ENCODE measurements around the gene HCFC1.
"Not testable (repeated sequence)": the region's sequence is repeated elsewhere in the genome, so short reads cannot be mapped to it uniquely, and the experiment has no call there.

Gene HCFC1

DNA sequence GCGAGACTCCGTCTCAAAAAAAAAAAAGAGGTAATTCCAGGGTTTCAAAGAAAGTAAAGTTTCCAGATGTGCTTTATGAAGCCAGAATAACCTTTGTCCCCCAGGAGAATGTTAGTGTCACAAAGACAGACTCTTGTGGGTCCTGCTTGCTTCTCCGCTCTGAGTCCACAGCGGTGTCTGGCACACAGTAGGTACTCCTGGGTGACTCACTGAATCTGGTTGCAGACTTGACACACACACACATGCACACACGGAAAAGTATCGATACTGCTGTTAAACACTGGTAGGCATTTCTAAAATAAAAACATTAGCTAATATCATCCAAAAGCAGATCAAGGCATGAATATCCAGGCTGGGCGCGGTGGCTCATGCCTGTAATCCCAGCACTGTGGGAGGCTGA, 23.9 kb upstream of the HCFC1 start:
- no peak overlapping the region for H3K4me2 ChIP-seq (ENCODE audit: insufficient read depth, low read length)
- DNase-seq (no peak), ATAC-seq (ENCODE audit: insufficient read depth, low read depth) (no peak)
- H3K9me3 ChIP-seq (ENCODE audit: insufficient read depth, low read length, severe bottlenecking), result no peaks in the 10 kb centered on the region
- H4K20me1 ChIP-seq (ENCODE audit: insufficient read depth, low read length), result no peaks in the 10 kb centered on the region
- H3K27ac ChIP-seq (ENCODE audit: low read length), result no peak overlapping the region
- H3K9ac ChIP-seq (ENCODE audit: low read depth, low read length), result no peak overlapping the region
- no peaks in the 10 kb centered on the region for H3K4me1 ChIP-seq (ENCODE audit: insufficient read depth, low read length)
- no peaks in the 10 kb centered on the region for H3K79me2 ChIP-seq (ENCODE audit: insufficient read depth, low read length)
- H2AFZ ChIP-seq (ENCODE audit: low read depth, low read length), result no peak overlapping the region
- H3K4me3 ChIP-seq (ENCODE audit: low read depth in 1 of 2, low read length in 2 of 2), result no peak overlapping the region
- H3K27me3 ChIP-seq (ENCODE audit: insufficient read depth, low read length, poor library complexity), result no peaks in the 10 kb centered on the region
- TF ChIP-seq, protein P1, sequence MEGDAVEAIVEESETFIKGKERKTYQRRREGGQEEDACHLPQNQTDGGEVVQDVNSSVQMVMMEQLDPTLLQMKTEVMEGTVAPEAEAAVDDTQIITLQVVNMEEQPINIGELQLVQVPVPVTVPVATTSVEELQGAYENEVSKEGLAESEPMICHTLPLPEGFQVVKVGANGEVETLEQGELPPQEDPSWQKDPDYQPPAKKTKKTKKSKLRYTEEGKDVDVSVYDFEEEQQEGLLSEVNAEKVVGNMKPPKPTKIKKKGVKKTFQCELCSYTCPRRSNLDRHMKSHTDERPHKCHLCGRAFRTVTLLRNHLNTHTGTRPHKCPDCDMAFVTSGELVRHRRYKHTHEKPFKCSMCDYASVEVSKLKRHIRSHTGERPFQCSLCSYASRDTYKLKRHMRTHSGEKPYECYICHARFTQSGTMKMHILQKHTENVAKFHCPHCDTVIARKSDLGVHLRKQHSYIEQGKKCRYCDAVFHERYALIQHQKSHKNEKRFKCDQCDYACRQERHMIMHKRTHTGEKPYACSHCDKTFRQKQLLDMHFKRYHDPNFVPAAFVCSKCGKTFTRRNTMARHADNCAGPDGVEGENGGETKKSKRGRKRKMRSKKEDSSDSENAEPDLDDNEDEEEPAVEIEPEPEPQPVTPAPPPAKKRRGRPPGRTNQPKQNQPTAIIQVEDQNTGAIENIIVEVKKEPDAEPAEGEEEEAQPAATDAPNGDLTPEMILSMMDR (IDR thresholded peaks at IDR 0.05; ENCODE audit: borderline replicate concordance, extremely low read depth, low read length, poor library complexity, severe bottlenecking), result no peak
- TF ChIP-seq EZH2 (IDR thresholded peaks at IDR 0.05; ENCODE audit: borderline replicate concordance, low read depth, low read length, severe bottlenecking), result no peak
- no peaks in the 10 kb centered on the region for H3K36me3 ChIP-seq (ENCODE audit: insufficient read depth, low read length)

DNA sequence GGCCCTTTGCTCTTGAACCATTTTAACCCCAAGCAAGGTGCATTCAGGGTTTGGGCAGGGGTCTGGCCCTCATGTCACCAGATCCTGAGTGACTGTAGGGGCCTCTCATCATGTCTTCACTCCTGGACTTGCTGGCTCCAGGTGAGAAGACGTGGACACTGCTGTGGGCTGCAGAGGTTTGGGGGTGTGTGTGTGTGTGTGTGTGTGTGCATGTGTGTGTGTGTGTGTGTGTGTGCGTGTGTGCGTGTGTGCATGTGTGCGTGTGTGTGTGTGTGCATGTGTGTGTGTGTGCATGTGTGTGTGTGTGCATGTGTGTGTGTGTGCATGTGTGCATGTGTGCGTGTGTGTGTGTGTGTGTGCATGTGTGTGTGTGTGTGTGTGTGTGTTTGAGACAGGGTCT, 22.8 kb upstream of the HCFC1 start:
- H3K4me1 ChIP-seq (ENCODE audit: insufficient read depth, low read length); H3K36me3 ChIP-seq (ENCODE audit: insufficient read depth, low read length); H4K20me1 ChIP-seq (ENCODE audit: insufficient read depth, low read length); ATAC-seq (ENCODE audit: insufficient read depth, low read depth); H3K4me2 ChIP-seq (ENCODE audit: insufficient read depth, low read length); H3K27me3 ChIP-seq (ENCODE audit: insufficient read depth, low read length, poor library complexity); H3K4me3 ChIP-seq (ENCODE audit: low read depth in 1 of 2, low read length in 2 of 2); H3K9me3 ChIP-seq (ENCODE audit: insufficient read depth, low read length, severe bottlenecking); H3K9ac ChIP-seq (ENCODE audit: low read depth, low read length); DNase-seq; H2AFZ ChIP-seq (ENCODE audit: low read depth, low read length); H3K27ac ChIP-seq (ENCODE audit: low read length); H3K79me2 ChIP-seq (ENCODE audit: insufficient read depth, low read length): not testable (repeated sequence)

DNA sequence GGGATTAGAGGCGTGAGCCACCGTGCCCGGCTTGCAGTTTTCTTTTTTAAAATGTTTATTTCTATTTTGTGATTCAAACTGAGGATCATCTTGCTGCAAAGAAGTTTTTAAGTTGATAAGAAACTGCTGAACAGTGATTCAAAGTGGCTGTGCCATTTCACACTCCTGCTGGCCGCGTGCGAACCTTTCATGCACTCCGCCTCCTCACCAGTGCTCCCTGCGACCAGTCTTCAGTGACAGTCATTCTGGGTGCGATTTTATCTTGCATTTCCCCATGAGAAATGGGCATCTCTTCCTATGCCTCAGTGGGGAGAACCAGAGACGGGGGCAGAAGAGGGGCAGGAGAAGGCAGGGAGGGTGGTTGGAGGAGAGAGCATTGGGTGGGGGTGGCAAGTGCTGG, 22.4 kb upstream of the HCFC1 start:
- H4K20me1 ChIP-seq (ENCODE audit: insufficient read depth, low read length), result no peaks in the 10 kb centered on the region
- no peak for TF ChIP-seq EZH2 (IDR thresholded peaks at IDR 0.05; ENCODE audit: borderline replicate concordance, low read depth, low read length, severe bottlenecking)
- TF ChIP-seq, protein P1 (IDR thresholded peaks at IDR 0.05; ENCODE audit: borderline replicate concordance, extremely low read depth, low read length, poor library complexity, severe bottlenecking), result no peak
- H3K4me2 ChIP-seq (ENCODE audit: insufficient read depth, low read length), result no peak overlapping the region
- no peaks in the 10 kb centered on the region for H3K79me2 ChIP-seq (ENCODE audit: insufficient read depth, low read length)
- H3K27me3 ChIP-seq (ENCODE audit: insufficient read depth, low read length, poor library complexity), result no peaks in the 10 kb centered on the region
- no peaks in the 10 kb centered on the region for H3K4me1 ChIP-seq (ENCODE audit: insufficient read depth, low read length)
- H3K9ac ChIP-seq (ENCODE audit: low read depth, low read length), result no peak overlapping the region
- H3K9me3 ChIP-seq (ENCODE audit: insufficient read depth, low read length, severe bottlenecking), result no peaks in the 10 kb centered on the region
- DNase-seq, result no peak
- H3K4me3 ChIP-seq (ENCODE audit: low read depth in 1 of 2, low read length in 2 of 2), result no peak overlapping the region
- no peak for ATAC-seq (ENCODE audit: insufficient read depth, low read depth)
- H2AFZ ChIP-seq (ENCODE audit: low read depth, low read length), result no peak overlapping the region
- no peaks in the 10 kb centered on the region for H3K36me3 ChIP-seq (ENCODE audit: insufficient read depth, low read length)
- H3K27ac ChIP-seq (ENCODE audit: low read length), result no peak overlapping the region

DNA sequence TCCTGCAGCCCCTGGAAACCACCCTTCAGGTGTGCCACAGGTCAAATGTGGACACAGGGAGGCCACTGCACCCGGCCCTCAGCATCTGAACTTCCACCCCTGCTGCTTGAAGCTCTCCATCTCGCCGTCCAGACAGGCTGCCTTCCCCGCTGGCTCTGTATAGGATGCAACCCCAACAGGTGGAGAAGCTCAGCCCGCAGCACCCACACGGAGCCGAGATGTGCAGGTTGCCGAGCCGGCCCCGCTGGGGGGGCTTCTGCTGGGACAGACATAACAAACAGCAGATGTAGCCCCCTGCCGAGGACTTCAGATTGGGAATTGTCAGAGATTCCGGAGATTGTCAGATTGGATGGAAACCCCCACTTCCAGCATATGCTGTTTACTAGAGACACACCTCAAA, 21.5 kb upstream of the HCFC1 start:
- H3K9ac ChIP-seq (ENCODE audit: low read depth, low read length), result no peak overlapping the region
- DNase-seq, result no peak

More for the DNA sequence above, 21.5 kb upstream of the HCFC1 start:
- Histone ChIP-seq H4K20me1 (ENCODE audit: insufficient read depth, low read length) (no peaks in the 10 kb centered on the region), H2AFZ (ENCODE audit: low read depth, low read length) (no peak overlapping the region), H3K79me2 (ENCODE audit: insufficient read depth, low read length) (no peaks in the 10 kb centered on the region), H3K4me1 (ENCODE audit: insufficient read depth, low read length) (no peaks in the 10 kb centered on the region), H3K4me3 (ENCODE audit: low read depth in 1 of 2, low read length in 2 of 2) (no peak overlapping the region), H3K27me3 (ENCODE audit: insufficient read depth, low read length, poor library complexity) (no peaks in the 10 kb centered on the region), H3K27ac (ENCODE audit: low read length) (no peak overlapping the region), H3K4me2 (ENCODE audit: insufficient read depth, low read length) (no peak overlapping the region), H3K9me3 (ENCODE audit: insufficient read depth, low read length, severe bottlenecking) (no peaks in the 10 kb centered on the region), H3K36me3 (ENCODE audit: insufficient read depth, low read length) (no peaks in the 10 kb centered on the region)
- TF ChIP-seq, protein P1 (IDR thresholded peaks at IDR 0.05; ENCODE audit: borderline replicate concordance, extremely low read depth, low read length, poor library complexity, severe bottlenecking), result no peak
- TF ChIP-seq EZH2 (IDR thresholded peaks at IDR 0.05; ENCODE audit: borderline replicate concordance, low read depth, low read length, severe bottlenecking), result no peak
- ATAC-seq (ENCODE audit: insufficient read depth, low read depth), result no peak
